SK-N-SH treated with all-trans-retinoic acid at 6 μM for 48 hours (cell line): ENCODE data around the gene ANKRD2.

Source experiments
- ATAC-seq: fragments of 200-7000 bp; cut with Tn5 transposase; 3 replicates; pipeline ENCODE4 v1.9.1; 2020; ENCODE audit warnings: mild to moderate bottlenecking, moderate library complexity
- BACH2 ChIP-seq: fragments of 250-450 bp; sonication (Bioruptor Pico); IDR thresholded peaks from 2 replicates; pipeline ENCODE4 v1.9.0; 2021; ENCODE audit warnings: mild to moderate bottlenecking, borderline replicate concordance
- CREB5 ChIP-seq: fragments of 250-450 bp; sonication (Bioruptor Pico); IDR thresholded peaks from 2 replicates; pipeline ENCODE4 v1.5.1; 2020; ENCODE audit warnings: low read depth, mild to moderate bottlenecking, moderate library complexity
- CSDC2 ChIP-seq: fragments of 250-450 bp; sonication (Bioruptor Pico); IDR thresholded peaks from 2 replicates; pipeline ENCODE4 v1.5.0; 2020; ENCODE audit warnings: mild to moderate bottlenecking, moderate library complexity
- CSRNP3 ChIP-seq: fragments of 250-450 bp; sonication (Bioruptor Pico); IDR thresholded peaks from 2 replicates; pipeline ENCODE4 v1.5.1; 2021; ENCODE audit warnings: mild to moderate bottlenecking, moderate library complexity
- ESRRG ChIP-seq: fragments of 250-450 bp; sonication (Bioruptor Pico); IDR thresholded peaks from 2 replicates; pipeline ENCODE4 v1.6.1; 2021; ENCODE audit warnings: mild to moderate bottlenecking
- GLIS3 ChIP-seq: fragments of 250-450 bp; sonication (Bioruptor Pico); IDR thresholded peaks from 2 replicates; pipeline ENCODE4 v1.5.0; 2020; ENCODE audit warnings: mild to moderate bottlenecking, moderate library complexity
- OSR1 ChIP-seq: fragments of 250-450 bp; sonication (Bioruptor Pico); IDR thresholded peaks from 2 replicates; pipeline ENCODE4 v1.8.0; 2022; ENCODE audit warnings: moderate library complexity, mild to moderate bottlenecking, inconsistent platforms
- PATZ1 ChIP-seq: fragments of 250-450 bp; sonication (Bioruptor Pico); IDR thresholded peaks from 2 replicates; pipeline ENCODE4 v1.8.0; 2020; ENCODE audit warnings: mild to moderate bottlenecking, moderate library complexity, borderline replicate concordance
- POU6F1 ChIP-seq: fragments of 250-450 bp; sonication (Bioruptor Pico); IDR thresholded peaks from 2 replicates; pipeline ENCODE4 v1.8.0; 2021; ENCODE audit warnings: low read depth, mild to moderate bottlenecking, moderate library complexity, borderline replicate concordance
- RARB ChIP-seq: fragments of 250-450 bp; sonication (Bioruptor Pico); IDR thresholded peaks from 2 replicates; pipeline ENCODE4 v1.8.0; 2021; ENCODE audit warnings: mild to moderate bottlenecking, moderate library complexity
- SNAI2 ChIP-seq: fragments of 250-450 bp; sonication (Bioruptor Pico); IDR thresholded peaks from 2 replicates; pipeline ENCODE4 v1.5.0; 2020; ENCODE audit warnings: mild to moderate bottlenecking, moderate library complexity
- TCF4 ChIP-seq: fragments of 250-450 bp; sonication (Bioruptor Pico); IDR thresholded peaks from 2 replicates; pipeline ENCODE4 v1.8.0; 2021; ENCODE audit warnings: mild to moderate bottlenecking, moderate library complexity, borderline replicate concordance
- TOX ChIP-seq: fragments of 250-450 bp; sonication (Bioruptor Pico); IDR thresholded peaks from 2 replicates; pipeline ENCODE4 v1.8.0; 2021; ENCODE audit warnings: mild to moderate bottlenecking, moderate library complexity, borderline replicate concordance
- TSHZ2 ChIP-seq: fragments of 250-450 bp; sonication (Bioruptor Pico); IDR thresholded peaks from 2 replicates; pipeline ENCODE4 v1.5.0; 2020; ENCODE audit warnings: mild to moderate bottlenecking, moderate library complexity
- ZC3H10 ChIP-seq: fragments of 250-450 bp; sonication (Bioruptor Pico); IDR thresholded peaks from 2 replicates; pipeline ENCODE4 v1.5.1; 2021; ENCODE audit warnings: mild to moderate bottlenecking, moderate library complexity
- ZFP3 ChIP-seq: fragments of 250-450 bp; sonication (Bioruptor Pico); IDR thresholded peaks from 2 replicates; pipeline ENCODE4 v1.5.0; 2020; ENCODE audit warnings: mild to moderate bottlenecking, moderate library complexity
- ZFP30 ChIP-seq: fragments of 450-650 bp; formaldehyde crosslinking; IDR thresholded peaks from 2 replicates; pipeline ENCODE4 v1.5.0; 2022; ENCODE audit warnings: mild to moderate bottlenecking, moderate library complexity
- ZNF70 ChIP-seq: fragments of 450-650 bp; formaldehyde crosslinking; IDR thresholded peaks from 2 replicates; pipeline ENCODE4 v1.5.0; 2020; ENCODE audit warnings: mild to moderate bottlenecking, moderate library complexity
- ZNF8 ChIP-seq: fragments of 450-650 bp; formaldehyde crosslinking; IDR thresholded peaks from 2 replicates; pipeline ENCODE4 v1.5.0; 2020; ENCODE audit warnings: mild to moderate bottlenecking, moderate library complexity

The ANKRD2 gene

GRCh38 chr10:97570146-97570788 lies 2.3 kb upstream of the ANKRD2 start:
- no peak for ATAC-seq
- TF ChIP-seq SNAI2 (CRISPR knock-in tag), result no peak
- no peak for TF ChIP-seq ZFP3
- TF ChIP-seq RARB (CRISPR knock-in tag), result no peak
- TF ChIP-seq, all 23 proteins: peak for 0

GRCh38 chr10:97570789-97571471 lies 1.6 kb upstream of the ANKRD2 start:
- no peak for ATAC-seq
- no peak for TF ChIP-seq ZFP3
- no peak for TF ChIP-seq ZFP30 (CRISPR knock-in tag)
- TF ChIP-seq GLIS3 (CRISPR knock-in tag), result no peak

- no peak for ATAC-seq
- TF ChIP-seq TSHZ2 (no peak), CSRNP3 (CRISPR knock-in tag) (no peak), TCF4 (CRISPR knock-in tag) (no peak), ZNF8 (CRISPR knock-in tag) (no peak), ZFP30 (CRISPR knock-in tag) (no peak), POU6F1 (no peak)
These were observed 957 bp upstream of the ANKRD2 start for GRCh38 chr10:97571622-97572021.

- peak; percentile 6; the same call in 1 of the 3 replicates for ATAC-seq
- TF ChIP-seq SNAI2 (CRISPR knock-in tag) (no peak), PATZ1 (no peak), ZNF8 (CRISPR knock-in tag) (no peak), GLIS3 (CRISPR knock-in tag) (no peak), TOX (no peak), CREB5 (CRISPR knock-in tag) (no peak), CSRNP3 (CRISPR knock-in tag) (no peak), RARB (CRISPR knock-in tag) (no peak), BACH2 (CRISPR knock-in tag) (no peak), OSR1 (no peak), ZC3H10 (CRISPR knock-in tag) (no peak), CSDC2 (CRISPR knock-in tag) (no peak), ESRRG (CRISPR knock-in tag) (no peak), ZNF70 (CRISPR knock-in tag) (no peak)
These were observed 442 bp downstream of the ANKRD2 start for GRCh38 chr10:97573021-97573420.
